Activated naive CD8-positive, alpha-beta T cell treated with anti-CD3 and anti-CD28 coated beads, Interleukin-2, amount 50 U/mL, for 24 hours (primary cell): Measurements from ENCODE around the gene PUSL1.
A peak's percentile ranks its signal among the peaks of the same experiment; 100 is the strongest.

Experiments
- ATAC-seq: fragments of 150-1000 bp; cut with Tn5 transposase; one replicate; pipeline ENCODE4 v1.10.0; 2021
- DNase-seq: peaks from one replicate; pipeline ENCODE4 v3.0.0; 2021
- H3K27ac Mint-ChIP-seq: one replicate; pipeline ENCODE4 v1.8.0; 2021; ENCODE audit warnings: mild to moderate bottlenecking, mixed read lengths
- H3K27me3 Mint-ChIP-seq: one replicate; pipeline ENCODE4 v1.8.0; 2021; ENCODE audit warnings: mixed read lengths
- H3K36me3 Mint-ChIP-seq: one replicate; pipeline ENCODE4 v1.8.0; 2021; ENCODE audit warnings: low read depth, mixed read lengths
- H3K4me1 Mint-ChIP-seq: one replicate; pipeline ENCODE4 v1.8.0; 2021; ENCODE audit warnings: mixed read lengths
- H3K4me3 Mint-ChIP-seq: one replicate; pipeline ENCODE4 v1.8.0; 2021; ENCODE audit warnings: mild to moderate bottlenecking, moderate library complexity, mixed read lengths
- H3K9me3 Mint-ChIP-seq: one replicate; pipeline ENCODE4 v1.8.0; 2021; ENCODE audit warnings: mixed read lengths

Gene PUSL1

DNA sequence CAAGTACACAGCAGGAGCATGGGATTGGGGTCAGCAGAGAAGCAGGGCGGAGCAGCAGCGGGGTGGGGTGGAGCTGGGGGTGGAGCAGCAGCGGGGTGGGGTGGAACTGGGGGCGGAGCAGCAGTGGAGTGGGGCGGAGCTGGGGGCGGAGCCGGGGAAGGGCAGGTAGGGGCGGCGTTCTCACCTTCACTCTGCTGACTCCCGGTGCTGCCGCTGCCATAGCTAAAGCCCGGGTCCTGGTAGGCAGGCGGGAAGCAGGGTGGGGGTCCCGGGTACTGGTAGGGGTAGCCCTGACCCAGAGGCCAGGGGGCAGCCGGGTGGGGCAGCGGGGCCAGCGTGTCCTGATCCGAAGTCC is 29.4 kb downstream of the PUSL1 start:
- peak; percentile 63 for DNase-seq
- Mint-ChIP-seq H3K9me3 (no peaks in the 10 kb centered on the region), H3K4me3 (no peak overlapping the region), H3K27me3 (no peaks in the 10 kb centered on the region), H3K4me1 (no peaks in the 10 kb centered on the region), H3K36me3 (peaks cover 13% of the 10 kb centered on the region), H3K27ac (no peak overlapping the region)
- peak; percentile 48 for ATAC-seq

DNA sequence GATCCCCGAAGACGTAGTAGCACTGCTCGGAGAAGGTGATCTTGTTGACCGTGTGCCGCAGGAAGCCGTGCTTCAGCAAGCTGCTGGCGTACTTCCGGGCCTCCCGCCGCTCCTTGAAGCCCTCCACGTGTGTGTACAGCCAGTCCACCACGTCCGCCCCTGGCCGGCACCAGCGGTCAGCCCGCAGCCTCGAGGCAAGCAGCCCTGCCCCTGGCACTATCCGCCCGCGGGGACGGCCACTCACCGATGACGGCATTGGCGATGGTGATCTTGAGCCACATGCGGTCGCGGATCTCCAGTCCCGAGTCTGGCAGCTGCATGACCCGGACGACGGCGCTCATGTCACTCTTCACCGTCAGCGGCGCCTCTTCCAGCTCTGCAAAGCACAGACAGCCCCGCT is 29.9 kb downstream of the PUSL1 start:
- ATAC-seq = no peak
- no peaks in the 10 kb centered on the region for H3K4me1 Mint-ChIP-seq
- no peaks in the 10 kb centered on the region for H3K9me3 Mint-ChIP-seq
- H3K27me3 Mint-ChIP-seq = no peaks in the 10 kb centered on the region
- peaks cover 13% of the 10 kb centered on the region for H3K36me3 Mint-ChIP-seq
- no peak for DNase-seq
- no peak overlapping the region for H3K27ac Mint-ChIP-seq
- no peak overlapping the region for H3K4me3 Mint-ChIP-seq

DNA sequence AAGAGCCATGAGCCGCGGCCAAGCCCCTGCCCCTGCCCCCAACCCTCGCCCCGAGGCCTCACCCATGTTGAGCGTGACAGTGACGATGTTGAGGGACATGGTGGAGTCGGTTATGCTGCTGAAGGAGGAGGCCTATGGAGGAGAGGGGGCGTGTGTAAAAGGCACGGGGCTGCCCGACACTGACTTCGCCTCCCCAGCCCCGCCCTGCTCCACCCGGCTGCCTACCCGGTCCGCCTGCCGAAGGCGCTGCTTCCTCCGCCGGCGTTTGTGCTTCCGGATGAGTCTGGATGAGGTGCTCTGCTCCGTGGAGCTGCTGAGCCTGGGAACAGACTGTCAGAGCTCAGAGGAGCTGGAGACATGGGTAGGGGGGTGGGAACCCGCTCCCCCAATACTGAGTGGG is 31.8 kb downstream of the PUSL1 start:
- ATAC-seq = no peak
- no peak overlapping the region for H3K4me3 Mint-ChIP-seq
- no peak overlapping the region for H3K27ac Mint-ChIP-seq
- H3K4me1 Mint-ChIP-seq = peaks cover 3% of the 10 kb centered on the region
- H3K27me3 Mint-ChIP-seq = no peaks in the 10 kb centered on the region
- no peaks in the 10 kb centered on the region for H3K9me3 Mint-ChIP-seq
- peaks cover 13% of the 10 kb centered on the region for H3K36me3 Mint-ChIP-seq
- no peak for DNase-seq

DNA sequence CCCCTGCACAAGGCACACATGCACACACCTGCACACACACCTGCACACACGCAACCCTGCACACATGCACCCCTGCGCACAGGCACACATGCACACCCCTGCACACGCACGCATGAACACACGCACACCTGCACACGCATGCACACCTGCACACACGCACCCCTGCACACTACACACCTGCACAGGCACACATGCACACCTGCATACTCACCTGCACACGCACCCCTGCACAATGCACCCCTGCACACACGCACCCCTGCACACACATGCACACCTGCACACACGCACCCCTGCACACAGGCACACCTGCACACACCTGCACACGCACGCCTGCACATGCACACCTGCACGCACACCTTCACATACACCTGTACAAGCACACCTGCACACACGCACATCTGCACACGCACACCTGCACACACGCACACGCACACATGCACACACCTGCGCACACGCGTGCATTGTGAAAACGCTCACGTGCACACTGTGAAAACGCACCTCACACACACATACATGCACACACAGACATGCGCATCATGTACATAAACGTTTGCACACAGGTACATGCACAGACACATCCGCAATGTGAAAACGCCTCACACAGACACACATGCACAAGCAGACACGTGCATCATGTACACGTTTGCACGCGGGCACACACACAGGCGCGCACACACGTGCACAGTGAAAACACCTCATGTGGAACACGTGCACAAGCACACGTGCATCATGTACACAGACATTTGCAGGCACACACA is 32.6 kb downstream of the PUSL1 start:
- ATAC-seq (no peak), DNase-seq (no peak)
- Mint-ChIP-seq H3K36me3 (peaks cover 13% of the 10 kb centered on the region), H3K9me3 (no peaks in the 10 kb centered on the region), H3K27me3 (no peaks in the 10 kb centered on the region), H3K4me3 (no peak overlapping the region), H3K27ac (no peak overlapping the region), H3K4me1 (peaks cover 3% of the 10 kb centered on the region)

DNA sequence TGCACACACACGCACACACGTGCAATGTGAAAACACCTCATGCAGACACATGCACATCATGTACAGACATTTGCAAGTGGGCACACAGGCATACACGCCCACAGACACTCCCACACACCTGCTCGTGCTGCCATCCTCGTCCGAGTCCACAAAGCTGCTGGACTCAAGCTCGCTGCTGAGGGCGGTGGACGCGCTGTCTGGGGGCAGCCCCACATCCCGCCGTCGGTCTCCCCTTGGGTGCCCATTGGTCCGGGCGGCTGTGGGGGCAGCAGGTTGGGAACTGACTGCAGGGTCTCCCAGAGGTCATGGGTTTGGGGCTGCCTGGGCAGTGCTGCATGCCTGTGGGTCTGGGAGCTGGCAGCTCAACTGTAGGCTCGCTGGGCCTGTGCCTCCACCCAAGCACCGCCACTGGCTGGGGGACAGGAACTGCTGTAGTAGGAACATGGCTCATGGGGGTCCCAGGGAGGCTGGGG is 33.2 kb downstream of the PUSL1 start:
- H3K27me3 Mint-ChIP-seq = no peaks in the 10 kb centered on the region
- H3K4me3 Mint-ChIP-seq = no peak overlapping the region
- DNase-seq (no peak), ATAC-seq (no peak)
- H3K36me3 Mint-ChIP-seq = peaks cover 13% of the 10 kb centered on the region
- no peak overlapping the region for H3K27ac Mint-ChIP-seq
- H3K4me1 Mint-ChIP-seq = peaks cover 3% of the 10 kb centered on the region
- H3K9me3 Mint-ChIP-seq = no peaks in the 10 kb centered on the region

DNA sequence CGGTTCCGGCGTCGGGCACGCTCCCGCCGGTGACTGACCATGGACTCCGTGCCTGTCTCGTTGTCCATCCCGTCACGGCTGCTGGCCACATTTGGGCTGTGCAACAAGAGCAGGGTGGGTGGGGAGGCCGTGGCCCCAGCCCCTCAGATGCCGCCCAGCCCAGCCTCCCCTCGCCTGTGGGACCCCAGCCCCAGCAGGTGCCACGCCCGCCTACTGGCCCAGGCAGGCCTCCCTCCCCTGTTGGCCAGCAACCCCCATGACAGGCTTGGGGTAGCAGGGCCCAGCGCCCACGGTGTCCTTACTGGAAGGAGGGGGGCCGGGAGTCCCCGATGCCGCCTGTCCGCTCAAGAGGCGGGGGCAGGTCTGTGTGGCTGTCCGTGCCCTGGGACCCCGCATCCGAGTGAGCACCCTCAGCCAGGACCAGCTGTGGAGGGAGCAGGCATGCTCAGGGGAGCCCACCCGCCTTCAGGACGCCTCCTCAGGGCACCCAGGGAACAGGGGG is 33.7 kb downstream of the PUSL1 start:
- H3K36me3 Mint-ChIP-seq = peaks cover 13% of the 10 kb centered on the region
- no peak overlapping the region for H3K4me3 Mint-ChIP-seq
- DNase-seq (no peak), ATAC-seq (no peak)
- H3K4me1 Mint-ChIP-seq = peaks cover 8% of the 10 kb centered on the region
- no peaks in the 10 kb centered on the region for H3K9me3 Mint-ChIP-seq
- no peaks in the 10 kb centered on the region for H3K27me3 Mint-ChIP-seq
- H3K27ac Mint-ChIP-seq = no peak overlapping the region

DNA sequence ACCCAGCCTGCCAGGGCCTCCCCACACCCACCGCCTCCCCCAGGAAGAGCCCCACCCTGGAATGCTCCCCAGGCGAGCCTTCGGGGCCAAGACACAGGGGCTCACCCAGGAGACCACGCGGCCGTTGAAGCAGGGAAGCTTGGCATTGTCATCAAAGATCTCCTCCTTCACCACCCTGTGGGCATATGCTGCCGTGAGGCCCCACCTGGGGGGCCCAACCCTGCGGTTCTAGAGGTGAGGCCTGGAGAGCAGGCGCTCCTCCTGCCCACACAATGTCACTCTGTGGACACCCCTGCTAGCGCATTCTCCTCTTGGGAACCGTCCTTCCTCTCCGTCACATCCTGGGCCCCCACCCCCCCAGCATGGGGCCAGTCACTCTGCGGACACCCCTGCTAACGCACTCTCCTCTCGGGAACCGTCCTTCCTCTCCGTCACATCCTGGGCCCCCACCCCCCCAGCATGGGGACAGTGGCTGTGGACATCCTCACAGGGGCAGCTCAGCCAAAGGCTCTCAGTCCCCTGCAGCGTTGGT is 34.3 kb downstream of the PUSL1 start:
- H3K27me3 Mint-ChIP-seq = no peaks in the 10 kb centered on the region
- ATAC-seq = no peak

DNA sequence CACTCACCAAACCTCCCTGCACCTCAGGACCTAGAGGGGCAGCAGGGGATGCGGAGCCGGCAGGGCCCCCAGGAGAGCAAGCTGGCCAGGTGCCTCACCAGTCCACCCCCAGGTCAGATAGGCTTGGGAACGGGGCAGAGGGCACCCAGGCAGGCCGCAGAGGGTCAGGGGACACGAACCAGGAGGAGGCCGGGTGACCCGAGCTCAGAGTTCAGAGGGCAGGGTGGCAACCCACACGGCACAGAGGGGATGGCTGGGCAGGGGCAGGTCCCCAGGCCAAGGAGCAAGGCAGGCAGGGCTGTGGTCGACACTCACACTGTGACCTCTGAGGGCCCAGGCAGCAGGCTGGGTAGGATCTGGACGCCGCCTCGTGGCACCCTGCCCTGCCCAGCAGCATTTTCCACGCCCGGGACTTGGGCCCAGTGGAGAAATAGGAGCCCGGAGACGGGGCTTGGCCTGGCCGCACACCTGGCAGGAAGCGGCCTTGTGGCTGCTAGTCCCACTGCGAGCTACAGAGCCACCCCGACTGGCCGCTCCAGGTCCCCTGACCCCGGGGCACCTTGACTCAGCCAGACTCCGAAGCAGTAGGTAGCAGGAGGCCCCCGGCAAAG is 35.5 kb downstream of the PUSL1 start:
- no peak overlapping the region for H3K4me3 Mint-ChIP-seq
- H3K36me3 Mint-ChIP-seq = peaks cover 13% of the 10 kb centered on the region
- no peak for ATAC-seq
- H3K9me3 Mint-ChIP-seq = no peaks in the 10 kb centered on the region
- H3K4me1 Mint-ChIP-seq = peaks cover 14% of the 10 kb centered on the region
- no peaks in the 10 kb centered on the region for H3K27me3 Mint-ChIP-seq
- DNase-seq = no peak
- no peak overlapping the region for H3K27ac Mint-ChIP-seq

More for the DNA sequence above, 34.3 kb downstream of the PUSL1 start:
- peaks cover 12% of the 10 kb centered on the region for H3K4me1 Mint-ChIP-seq
- DNase-seq = no peak
- H3K27ac Mint-ChIP-seq = no peak overlapping the region
- no peak overlapping the region for H3K4me3 Mint-ChIP-seq
- H3K9me3 Mint-ChIP-seq = no peaks in the 10 kb centered on the region
- H3K36me3 Mint-ChIP-seq = peaks cover 13% of the 10 kb centered on the region

DNA sequence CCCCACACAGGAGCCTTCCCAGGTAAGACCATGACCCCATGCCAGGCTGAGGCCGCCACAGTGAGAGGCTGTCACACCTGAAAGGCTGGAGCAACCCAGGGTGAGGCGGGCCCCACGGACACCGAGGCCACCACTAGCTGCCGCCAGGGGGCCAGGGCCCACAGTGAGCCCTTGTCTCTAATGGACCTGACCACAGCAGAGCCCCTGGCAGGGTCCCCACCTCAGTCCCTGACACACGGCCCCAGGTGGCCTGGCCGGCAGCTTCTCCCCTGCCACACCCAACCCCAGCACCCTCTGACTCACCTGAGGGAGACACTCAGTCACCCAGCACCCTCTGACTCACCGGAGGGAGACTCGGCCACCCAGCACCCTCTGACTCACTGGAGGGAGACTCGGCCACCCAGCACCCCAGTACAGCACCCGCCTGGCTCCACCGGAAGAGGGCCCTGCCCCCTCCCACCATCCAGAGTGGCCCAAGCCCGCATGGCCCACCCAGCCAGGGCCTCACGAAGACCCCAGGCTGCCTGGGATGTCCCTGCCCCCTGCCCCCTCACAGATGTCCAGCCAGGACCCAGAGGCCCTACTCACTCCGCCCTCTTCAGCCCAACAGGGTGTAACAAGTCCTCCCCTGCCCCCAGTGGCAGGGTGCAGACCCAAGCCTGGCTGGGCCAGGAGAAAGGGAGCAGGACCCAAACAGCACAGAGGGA is 36.4 kb downstream of the PUSL1 start:
- peak; percentile 64 for DNase-seq
- Mint-ChIP-seq H3K9me3 (no peaks in the 10 kb centered on the region), H3K27ac (no peak overlapping the region)

DNA sequence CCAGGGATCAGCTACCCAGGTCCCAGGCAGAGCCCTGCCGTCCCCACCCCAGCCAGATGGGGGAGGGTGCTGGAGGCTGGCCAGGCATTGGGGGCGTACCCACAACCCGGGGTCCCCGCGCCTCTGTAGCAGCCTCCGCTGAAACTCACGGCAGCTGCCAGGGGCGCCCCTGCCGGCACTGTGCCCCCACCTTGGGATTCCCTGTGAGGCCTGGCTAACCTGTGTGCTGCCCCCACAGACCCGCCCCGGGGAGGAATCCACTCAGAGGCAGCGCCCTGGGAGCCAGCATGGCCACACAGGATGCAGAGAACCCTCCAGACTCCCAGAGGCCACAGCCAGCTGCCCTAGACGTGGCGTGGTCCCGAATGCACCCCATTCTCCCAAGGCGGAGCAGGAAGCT is 37.0 kb downstream of the PUSL1 start:
- no peak for DNase-seq
- no peak for ATAC-seq
- Mint-ChIP-seq H3K4me3 (no peak overlapping the region), H3K27me3 (no peaks in the 10 kb centered on the region), H3K27ac (no peak overlapping the region), H3K36me3 (peaks cover 12% of the 10 kb centered on the region), H3K9me3 (no peaks in the 10 kb centered on the region), H3K4me1 (peaks cover 14% of the 10 kb centered on the region)

More for the DNA sequence above, 36.4 kb downstream of the PUSL1 start:
- peaks cover 13% of the 10 kb centered on the region for H3K36me3 Mint-ChIP-seq
- H3K27me3 Mint-ChIP-seq = no peaks in the 10 kb centered on the region
- ATAC-seq = peak; percentile 88
- H3K4me3 Mint-ChIP-seq = no peak overlapping the region
- H3K4me1 Mint-ChIP-seq = peaks cover 14% of the 10 kb centered on the region

DNA sequence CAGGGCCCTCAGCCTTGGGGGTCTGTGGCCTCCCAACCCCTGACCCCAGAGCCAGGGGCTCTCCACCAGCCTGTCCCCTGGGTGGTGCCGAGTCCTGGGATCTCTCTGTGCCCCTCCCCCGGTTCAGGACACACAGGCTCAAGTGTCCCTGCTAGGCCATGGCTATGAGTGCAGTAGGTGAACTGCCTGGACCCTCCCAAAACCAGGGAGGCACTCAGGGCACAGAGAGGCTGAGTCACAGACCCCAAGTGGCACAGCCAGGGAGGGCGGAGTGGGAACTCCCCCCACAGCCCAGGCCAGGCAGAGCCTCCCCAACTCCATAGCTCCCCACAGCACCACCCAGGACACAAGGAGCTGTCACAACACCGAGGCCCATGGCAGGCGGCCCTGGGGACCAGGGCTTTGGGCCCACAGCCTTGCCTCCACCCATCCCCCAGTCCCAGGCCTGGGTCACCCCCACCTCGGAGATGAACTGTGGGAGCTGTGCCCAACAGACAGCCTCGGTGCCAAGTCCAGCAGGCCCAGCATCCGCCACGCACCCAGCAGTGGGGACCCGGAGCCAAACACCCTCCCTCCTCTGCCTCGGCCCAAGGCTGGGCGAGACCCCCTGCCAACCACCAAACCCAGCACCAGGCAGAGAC is 37.6 kb downstream of the PUSL1 start:
- no peaks in the 10 kb centered on the region for H3K27me3 Mint-ChIP-seq
- H3K4me1 Mint-ChIP-seq = peaks cover 14% of the 10 kb centered on the region

DNA sequence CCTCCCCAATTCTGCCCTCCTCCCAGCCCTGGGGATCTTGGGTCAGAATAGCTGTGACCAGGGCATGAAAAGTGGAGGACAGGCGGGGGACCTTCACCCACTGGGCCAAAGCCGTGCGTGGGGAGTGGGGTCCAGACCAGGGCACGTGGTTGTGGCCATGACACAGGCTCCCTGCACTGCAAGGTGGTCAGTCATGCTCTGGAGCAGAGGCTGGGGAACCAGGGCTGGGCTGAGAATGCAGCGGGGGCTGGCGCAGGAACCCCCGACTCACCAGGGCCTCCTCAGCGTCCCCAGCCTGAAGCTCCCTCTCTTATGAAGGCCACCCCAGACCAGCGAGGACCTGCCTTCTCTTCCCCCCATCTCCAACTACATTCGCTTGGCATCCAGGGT is 38.1 kb downstream of the PUSL1 start:
- Mint-ChIP-seq H3K9me3 (no peaks in the 10 kb centered on the region), H3K27ac (no peak overlapping the region), H3K27me3 (no peaks in the 10 kb centered on the region), H3K4me1 (peaks cover 14% of the 10 kb centered on the region), H3K4me3 (no peak overlapping the region), H3K36me3 (peaks cover under 1% of the 10 kb centered on the region)
- ATAC-seq (no peak), DNase-seq (no peak)

More for the DNA sequence above, 37.6 kb downstream of the PUSL1 start:
- no peaks in the 10 kb centered on the region for H3K9me3 Mint-ChIP-seq
- DNase-seq = no peak
- peaks cover 6% of the 10 kb centered on the region for H3K36me3 Mint-ChIP-seq
- no peak overlapping the region for H3K4me3 Mint-ChIP-seq
- no peak for ATAC-seq
- H3K27ac Mint-ChIP-seq = no peak overlapping the region

DNA sequence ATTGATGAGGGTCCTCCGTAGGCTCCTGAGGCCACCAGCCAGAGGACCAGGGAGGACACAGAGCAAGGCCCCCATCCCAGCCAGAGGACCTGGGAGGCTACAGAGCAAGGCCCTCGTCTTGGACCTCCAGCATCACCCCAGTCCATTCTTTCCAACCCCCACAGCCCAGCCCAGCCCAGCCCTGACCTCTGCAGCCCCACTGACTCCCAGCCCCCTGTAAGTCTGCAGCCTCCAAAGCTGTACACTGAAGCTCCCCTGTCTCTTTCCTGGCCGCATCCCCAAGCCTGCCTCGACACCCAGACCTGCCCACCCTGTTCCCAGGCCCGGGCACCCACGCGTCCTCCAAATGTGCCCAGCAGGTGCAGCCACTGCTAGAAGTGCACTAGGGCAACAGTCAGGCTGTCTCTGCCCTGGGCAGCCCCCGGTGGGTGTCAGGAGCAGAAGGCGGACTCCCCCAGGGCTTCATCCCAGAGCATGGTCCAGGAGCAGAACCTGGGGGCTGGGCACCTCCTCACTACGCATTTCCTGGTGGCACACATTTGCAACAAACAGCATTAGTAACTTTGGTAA is 38.7 kb downstream of the PUSL1 start:
- no peak overlapping the region for H3K27ac Mint-ChIP-seq

More for the DNA sequence above, 38.7 kb downstream of the PUSL1 start:
- no peak for DNase-seq
- H3K9me3 Mint-ChIP-seq = no peaks in the 10 kb centered on the region
- peak overlapping the region; percentile 77 for H3K4me3 Mint-ChIP-seq
- H3K36me3 Mint-ChIP-seq = no peaks in the 10 kb centered on the region
- peaks cover 15% of the 10 kb centered on the region for H3K4me1 Mint-ChIP-seq
- peaks cover 1% of the 10 kb centered on the region for H3K27me3 Mint-ChIP-seq
- ATAC-seq = no peak
